Measurements from ENCODE around the gene FSCN2. TPM values are rescaled to one million over a fixed set of nuclear protein-coding genes. Genes with fewer than 3 reads are reported as not detected.

FSCN2 gene
- total RNA-seq, 1 experiment from 2014 or later = 1.6 TPM

GRCh38 chr17:81556863-81557262 lies 28.7 kb downstream of the FSCN2 start:
- Mint-ChIP-seq H3K27ac (no peak overlapping the region), H3K9me3 (no peaks in the 10 kb centered on the region), H3K27me3 (ENCODE audit: low read depth) (no peaks in the 10 kb centered on the region), H3K4me3 (no peak overlapping the region), H3K36me3 (ENCODE audit: insufficient read depth in 1 of 3, low read depth in 3 of 3) (peaks cover 2 to 48% (median 40%) of the 10 kb centered on the region in 3 experiments; a peak in 6 of 7 replicates), H3K4me1 (peaks cover 10 to 11% of the 10 kb centered on the region in 2 experiments)
- no peak overlapping the region for H3K18ac ChIP-seq (ENCODE audit: insufficient read length, low read depth, low read length)
- no peak overlapping the region for H2BK12ac ChIP-seq (ENCODE audit: insufficient read length, low read depth, low read length)
- no peaks in the 10 kb centered on the region for H3K79me2 ChIP-seq (ENCODE audit: insufficient read depth, low read length)
- no peak overlapping the region for H3K4me2 ChIP-seq (ENCODE audit: insufficient read depth, insufficient read length, low read length)
- H3K9me3 ChIP-seq (ENCODE audit: control insufficient read depth, low read depth, low read length) = no peaks in the 10 kb centered on the region
- H2BK120ac ChIP-seq (ENCODE audit: low read depth, low read length, poor library complexity, severe bottlenecking) = no peak overlapping the region
- DNase-seq = no peak
- H3T11ph ChIP-seq (ENCODE audit: low read length) = no peak overlapping the region
- no peaks in the 10 kb centered on the region; the same call in 1 of the 2 replicates for H3K4me1 ChIP-seq (ENCODE audit: insufficient read depth, low read length)
- H3K23ac ChIP-seq (ENCODE audit: insufficient read length, low read depth, low read length) = no peak overlapping the region
- no peak overlapping the region for H2BK20ac ChIP-seq (ENCODE audit: low read depth, low read length, poor library complexity, severe bottlenecking)
- WGBS (ENCODE audit: extremely low coverage, insufficient read length, low lambda C conversion rate) = no CpG with 5 or more reads among the region's 6 CpGs
- no peak overlapping the region for H4K91ac ChIP-seq (ENCODE audit: insufficient read length, low read depth, low read length)
- no peak overlapping the region for H3K9ac ChIP-seq (ENCODE audit: extremely low read depth, insufficient read length, low read length)
- TF ChIP-seq, protein P1, sequence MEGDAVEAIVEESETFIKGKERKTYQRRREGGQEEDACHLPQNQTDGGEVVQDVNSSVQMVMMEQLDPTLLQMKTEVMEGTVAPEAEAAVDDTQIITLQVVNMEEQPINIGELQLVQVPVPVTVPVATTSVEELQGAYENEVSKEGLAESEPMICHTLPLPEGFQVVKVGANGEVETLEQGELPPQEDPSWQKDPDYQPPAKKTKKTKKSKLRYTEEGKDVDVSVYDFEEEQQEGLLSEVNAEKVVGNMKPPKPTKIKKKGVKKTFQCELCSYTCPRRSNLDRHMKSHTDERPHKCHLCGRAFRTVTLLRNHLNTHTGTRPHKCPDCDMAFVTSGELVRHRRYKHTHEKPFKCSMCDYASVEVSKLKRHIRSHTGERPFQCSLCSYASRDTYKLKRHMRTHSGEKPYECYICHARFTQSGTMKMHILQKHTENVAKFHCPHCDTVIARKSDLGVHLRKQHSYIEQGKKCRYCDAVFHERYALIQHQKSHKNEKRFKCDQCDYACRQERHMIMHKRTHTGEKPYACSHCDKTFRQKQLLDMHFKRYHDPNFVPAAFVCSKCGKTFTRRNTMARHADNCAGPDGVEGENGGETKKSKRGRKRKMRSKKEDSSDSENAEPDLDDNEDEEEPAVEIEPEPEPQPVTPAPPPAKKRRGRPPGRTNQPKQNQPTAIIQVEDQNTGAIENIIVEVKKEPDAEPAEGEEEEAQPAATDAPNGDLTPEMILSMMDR (conservative IDR thresholded peaks at IDR 0.05) = no peak
- peaks cover 6% of the 10 kb centered on the region for H3K23me2 ChIP-seq (ENCODE audit: insufficient read length, low read depth, low read length, poor library complexity, severe bottlenecking)
- H4K5ac ChIP-seq (ENCODE audit: insufficient read length, low read depth, low read length) = no peak overlapping the region
- no peak overlapping the region for H2AFZ ChIP-seq (ENCODE audit: low read length)
- H3K27me3 ChIP-seq (ENCODE audit: insufficient read depth, low read length) = no peaks in the 10 kb centered on the region
- no peaks in the 10 kb centered on the region for H4K20me1 ChIP-seq (ENCODE audit: control insufficient read depth, insufficient read depth, insufficient read length)
- H3K79me1 ChIP-seq (ENCODE audit: insufficient read depth, low read depth, low read length, poor library complexity, severe bottlenecking) = no peaks in the 10 kb centered on the region
- no peak overlapping the region for H3K14ac ChIP-seq (ENCODE audit: insufficient read depth, low read length)
- H2AK5ac ChIP-seq (ENCODE audit: insufficient read length, low read length) = no peak overlapping the region
- H2BK15ac ChIP-seq (ENCODE audit: low read depth, low read length) = no peak overlapping the region
- H4K8ac ChIP-seq (replicated peaks; ENCODE audit: insufficient read length, low read depth, low read length) = no peak overlapping the region
- no peak overlapping the region for H3K4ac ChIP-seq (ENCODE audit: low read depth, low read length)
- H3K27ac ChIP-seq (ENCODE audit: insufficient read length, low read depth, low read length) = no peak overlapping the region
- no peak overlapping the region for H2BK5ac ChIP-seq (ENCODE audit: insufficient read length, low read length)
- no peak overlapping the region for H3K56ac ChIP-seq (ENCODE audit: insufficient read length, low read depth, low read length)
